Measurements from ENCODE around the gene DROSHA. TPM values are rescaled to one million over a fixed set of nuclear protein-coding genes. Genes with fewer than 3 reads are reported as not detected.

DROSHA gene
- total and polyA plus RNA-seq, 2 of the 8 experiments (the other 6 are each of a cell fraction or from before 2014, with no cell fraction given): 65.9 to 122 TPM

DNA sequence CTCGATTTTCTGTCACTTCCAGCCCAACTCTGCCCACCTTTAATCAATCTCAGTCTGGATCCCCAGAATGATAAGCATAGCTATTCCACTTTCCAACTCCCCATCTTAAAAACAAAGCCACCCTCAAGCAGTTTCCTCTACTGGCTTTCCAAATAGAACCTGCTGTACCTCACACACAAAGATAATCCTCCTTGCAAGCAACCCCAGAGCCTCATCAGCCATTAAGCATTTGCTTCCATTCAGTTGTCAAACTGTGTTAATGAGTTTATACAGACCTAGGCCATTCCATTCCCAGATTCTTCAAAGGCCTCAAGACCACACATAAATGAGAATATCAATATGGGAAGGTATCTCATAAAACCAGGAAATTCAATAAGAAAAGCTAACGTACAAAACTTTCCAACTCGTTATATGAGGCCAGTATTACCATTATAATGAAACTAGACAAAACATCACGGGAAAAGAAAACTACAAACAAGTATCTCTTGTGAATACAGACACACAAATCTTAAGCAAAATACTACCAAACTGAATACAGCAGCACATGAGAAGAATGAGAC, 86.8 kb downstream of the DROSHA start:
- Histone ChIP-seq H3K14ac (ENCODE audit: insufficient read length) (no peak overlapping the region), H2BK12ac (ENCODE audit: low read depth, low read length) (no peak overlapping the region), H3K36me3 (ENCODE audit: control insufficient read depth in 2 of 4, insufficient read depth in 4 of 4, low read length in 3 of 4) (peaks cover 2 to 25% (median 13%) of the 10 kb centered on the region in 4 experiments; a peak in 4 of 8 replicates), H3K79me2 (ENCODE audit: control insufficient read depth in 1 of 2, insufficient read depth in 2 of 2, low read length in 2 of 2) (no peaks in the 10 kb centered on the region; a peak in 1 of 4 replicates), H3K23ac (ENCODE audit: insufficient read length) (no peak overlapping the region), H2AFZ (ENCODE audit: low read length) (no peak overlapping the region), H4K8ac (ENCODE audit: extremely low read depth, insufficient read depth, low read length) (no peak overlapping the region), H4K5ac (ENCODE audit: insufficient read length, low read depth, low read length) (no peak overlapping the region), H3K9me3 (ENCODE audit: insufficient read depth in 2 of 2, low read depth in 1 of 2, low read length in 1 of 2) (no peaks in the 10 kb centered on the region), H2AK5ac (ENCODE audit: low read depth, low read length) (no peak overlapping the region), H2BK120ac (replicated peaks; ENCODE audit: low read depth, low read length) (no peak overlapping the region), H3K4me3 (ENCODE audit: extremely low read depth in 1 of 4, insufficient read depth in 2 of 4, low read depth in 3 of 4, low read length in 4 of 4) (no peak overlapping the region), H3K56ac (replicated peaks; ENCODE audit: insufficient read length, low read depth, low read length) (no peak overlapping the region), H2BK5ac (ENCODE audit: low read depth, low read length) (no peak overlapping the region), H3K23me2 (ENCODE audit: low read depth, low read length) (no peaks in the 10 kb centered on the region), H3K27me3 (replicated peaks in 1 of 4; ENCODE audit: control insufficient read depth in 3 of 4, extremely low read depth in 1 of 4, insufficient read depth in 3 of 4, low read length in 3 of 4) (no peaks in the 10 kb centered on the region), H2BK20ac (ENCODE audit: low read length) (no peak overlapping the region), H4K91ac (replicated peaks; ENCODE audit: insufficient read length, low read length) (no peak overlapping the region), H4K20me1 (replicated peaks in 1 of 2; ENCODE audit: control insufficient read depth in 1 of 2, insufficient read depth in 2 of 2, low read length in 2 of 2) (no peaks in the 10 kb centered on the region), H3K79me1 (ENCODE audit: low read depth, low read length) (no peaks in the 10 kb centered on the region), H3K9ac (replicated peaks in 1 of 4; ENCODE audit: extremely low read depth in 1 of 4, low read depth in 3 of 4, low read length in 3 of 4) (no peak overlapping the region), H3K27ac (ENCODE audit: low read depth, low read length) (no peak overlapping the region), H3K4me2 (ENCODE audit: insufficient read depth in 1 of 2, low read depth in 2 of 2, low read length in 2 of 2) (no peak overlapping the region), H3K18ac (ENCODE audit: extremely low read depth, low read length) (no peak overlapping the region), H3K4me1 (replicated peaks in 1 of 4; ENCODE audit: control insufficient read depth in 3 of 4, insufficient read depth in 4 of 4, low read length in 3 of 4) (no peaks in the 10 kb centered on the region), H3K4ac (replicated peaks; ENCODE audit: insufficient read length, low read depth, low read length) (no peak overlapping the region), H2BK15ac (ENCODE audit: low read length) (no peak overlapping the region)
- WGBS, 2 experiments (ENCODE audit: extremely low coverage in 1 of 2, insufficient coverage in 1 of 2, insufficient read length in 1 of 2, insufficient replicate concordance in 2 of 2, low coverage in 1 of 2, low lambda C conversion rate in 2 of 2, missing lambda C conversion rate in 1 of 2): 88% methylated on average over 4 of the region's 4 CpGs; no CpG with 5 or more reads in 1 of the 2 experiments
- POLR2A ChIA-PET (ENCODE audit: partially characterized antibody): no interaction called here
- TF ChIP-seq CBX5 (IDR thresholded peaks at IDR 0.05; ENCODE audit: low read depth, low read length) (no peak), YY1 (IDR thresholded peaks at IDR 0.05; ENCODE audit: low read depth, low read length) (no peak), RFX5 (IDR thresholded peaks at IDR 0.05; ENCODE audit: borderline replicate concordance, low read depth, low read length) (no peak), HDAC2 (IDR thresholded peaks at IDR 0.05; ENCODE audit: borderline replicate concordance in 1 of 2, low read depth in 2 of 2, low read length in 2 of 2) (no peak), RNF2 (IDR thresholded peaks at IDR 0.05; ENCODE audit: borderline replicate concordance, low read depth, low read length, missing control alignments, poor library complexity, severe bottlenecking) (no peak), SAP30 (IDR thresholded peaks at IDR 0.05; ENCODE audit: insufficient read depth, insufficient replicate concordance, low read length) (no peak), SUZ12 (IDR thresholded peaks at IDR 0.05; ENCODE audit: low read length) (no peak), SP1 (IDR thresholded peaks at IDR 0.05; ENCODE audit: low read depth, low read length) (no peak), RBBP5 (IDR thresholded peaks at IDR 0.05; ENCODE audit: borderline replicate concordance, low read depth, low read length) (no peak), BACH1 (IDR thresholded peaks at IDR 0.05; ENCODE audit: low read length) (no peak), SP4 (IDR thresholded peaks at IDR 0.05; ENCODE audit: low read length) (no peak), KDM5A (IDR thresholded peaks at IDR 0.05; ENCODE audit: low read length) (no peak)
- CTCF ChIA-PET (ENCODE audit: partially characterized antibody): interaction anchor here (1.3 kb wide), 1 partner anchor 8 kb away, joined by 5 read pairs; no protein-coding TSS in a partner anchor
- no peak for DNase-seq (ENCODE audit: low read depth in 1 of 2, low spot score in 2 of 2)
- FAIRE-seq: peak; percentile 19

Measured in H1 (cell line).